ENCODE data around the gene APRT.

- TF ChIP-seq, protein P1, sequence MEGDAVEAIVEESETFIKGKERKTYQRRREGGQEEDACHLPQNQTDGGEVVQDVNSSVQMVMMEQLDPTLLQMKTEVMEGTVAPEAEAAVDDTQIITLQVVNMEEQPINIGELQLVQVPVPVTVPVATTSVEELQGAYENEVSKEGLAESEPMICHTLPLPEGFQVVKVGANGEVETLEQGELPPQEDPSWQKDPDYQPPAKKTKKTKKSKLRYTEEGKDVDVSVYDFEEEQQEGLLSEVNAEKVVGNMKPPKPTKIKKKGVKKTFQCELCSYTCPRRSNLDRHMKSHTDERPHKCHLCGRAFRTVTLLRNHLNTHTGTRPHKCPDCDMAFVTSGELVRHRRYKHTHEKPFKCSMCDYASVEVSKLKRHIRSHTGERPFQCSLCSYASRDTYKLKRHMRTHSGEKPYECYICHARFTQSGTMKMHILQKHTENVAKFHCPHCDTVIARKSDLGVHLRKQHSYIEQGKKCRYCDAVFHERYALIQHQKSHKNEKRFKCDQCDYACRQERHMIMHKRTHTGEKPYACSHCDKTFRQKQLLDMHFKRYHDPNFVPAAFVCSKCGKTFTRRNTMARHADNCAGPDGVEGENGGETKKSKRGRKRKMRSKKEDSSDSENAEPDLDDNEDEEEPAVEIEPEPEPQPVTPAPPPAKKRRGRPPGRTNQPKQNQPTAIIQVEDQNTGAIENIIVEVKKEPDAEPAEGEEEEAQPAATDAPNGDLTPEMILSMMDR (conservative IDR thresholded peaks at IDR 0.05; ENCODE audit: low read depth, low read length), result no peak
- TF ChIP-seq EZH2 (IDR thresholded peaks at IDR 0.05; ENCODE audit: borderline replicate concordance, low read depth, low read length, poor library complexity, severe bottlenecking), result no peak
Observed at GRCh38 chr16:88809676-88810165, 2.0 kb downstream of the APRT start.
